ENCODE measurements around the gene WTAP. TPM values are rescaled to one million over a fixed set of nuclear protein-coding genes. Genes with fewer than 3 reads are reported as not detected.

The WTAP gene
- total and polyA plus RNA-seq, 2 of the 4 experiments (the other 2 are of a cell fraction): 30.2 to 92.3 TPM

DNA sequence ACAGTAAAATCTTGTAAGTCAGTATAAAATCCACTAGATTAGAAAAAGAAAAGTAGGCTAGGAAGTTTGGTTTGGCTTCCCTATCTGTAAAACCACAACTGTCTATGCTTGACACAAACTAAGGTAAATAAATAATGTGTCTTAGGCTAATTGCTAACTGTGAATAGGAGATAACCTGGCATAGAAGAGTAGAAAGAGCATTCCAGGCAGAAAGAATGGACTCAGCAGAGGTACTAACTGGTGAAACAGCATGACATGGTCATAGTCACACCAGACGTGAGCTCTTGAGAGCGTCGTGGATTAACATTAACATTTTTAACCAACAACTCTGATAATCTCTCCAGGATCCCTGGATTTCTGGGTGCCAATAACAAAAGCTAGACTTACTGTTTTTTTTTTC is 8.7 kb upstream of the WTAP start:
- POLR2A ChIA-PET (ENCODE audit: unreplicated experiment): no interaction called here
- Histone ChIP-seq H3K14ac (replicated peaks; ENCODE audit: low read depth, low read length) (no peak overlapping the region), H2AFZ (replicated peaks; ENCODE audit: low read length, poor library complexity) (no peak overlapping the region), H4K5ac (ENCODE audit: low read depth, low read length) (peak overlapping the region; percentile 36; the same call in 1 of the 2 replicates), H3K9me3 (ENCODE audit: control insufficient read depth, insufficient read depth, low read length) (no peaks in the 10 kb centered on the region), H2BK20ac (ENCODE audit: low read depth, low read length) (no peak overlapping the region), H3K79me1 (ENCODE audit: low read depth in 1 of 2, low read length in 2 of 2) (peaks cover 30 to 62% of the 10 kb centered on the region in 2 experiments), H3K4ac (ENCODE audit: low read depth, low read length) (no peak overlapping the region), H2BK15ac (ENCODE audit: low read depth, low read length) (0 out of 3 replicates have a peak overlapping the region, but pooled peaks have one; percentile 15), H3K56ac (ENCODE audit: extremely low read depth, insufficient read depth, low read length) (no peak overlapping the region), H2AK9ac (replicated peaks; ENCODE audit: low read depth, low read length, poor library complexity) (no peak overlapping the region), H3K23ac (ENCODE audit: low read depth, low read length) (peak overlapping the region; percentile 1; the same call in 1 of the 2 replicates), H3K9ac (ENCODE audit: low read depth, low read length) (no peak overlapping the region), H3K4me1 (ENCODE audit: control insufficient read depth, insufficient read depth, low read length) (peaks cover 12% of the 10 kb centered on the region), H3K18ac (ENCODE audit: low read depth, low read length) (peak overlapping the region; percentile 47; the same call in 1 of the 2 replicates), H4K91ac (ENCODE audit: insufficient read depth, low read depth, low read length) (no peak overlapping the region), H3K4me2 (ENCODE audit: low read depth, low read length) (0 out of 2 replicates have a peak overlapping the region, but pooled peaks have one; percentile 13), H3K27me3 (ENCODE audit: control insufficient read depth, insufficient read depth, low read length) (no peaks in the 10 kb centered on the region), H4K20me1 (ENCODE audit: insufficient read depth, low read length) (0 out of 2 replicates have a peak, but pooled peaks cover 3% of the 10 kb centered on the region), H2BK120ac (ENCODE audit: low read depth, low read length) (peak overlapping the region; percentile 50; the same call in 1 of the 2 replicates), H3K9me1 (ENCODE audit: insufficient read depth, low read length) (peaks cover 10% of the 10 kb centered on the region), H2BK5ac (ENCODE audit: low read depth, low read length, poor library complexity, severe bottlenecking) (peak overlapping the region; percentile 60), H3K36me3 (ENCODE audit: control insufficient read depth, insufficient read depth, low read length) (peaks cover 1% of the 10 kb centered on the region; the same call in 1 of the 2 replicates), H4K8ac (ENCODE audit: low read depth in 2 of 2, low read length in 2 of 2) (no peak overlapping the region), H2AK5ac (ENCODE audit: low read depth, low read length) (peak overlapping the region; percentile 70; the same call in 1 of the 2 replicates), H3K4me3 (ENCODE audit: insufficient read depth, low read depth, low read length) (no peak overlapping the region), H3K27ac (ENCODE audit: insufficient read depth, low read length) (no peak overlapping the region)
- BruUV-seq (replicated peaks): no TSS peak
- TF ChIP-seq FOS (IDR thresholded peaks at IDR 0.05; ENCODE audit: low read depth, low read length) (no peak), BHLHE40 (IDR thresholded peaks at IDR 0.05; ENCODE audit: low read depth, low read length) (no peak), MAZ (IDR thresholded peaks at IDR 0.05; ENCODE audit: borderline replicate concordance, low read depth, low read length) (no peak), MAFK (IDR thresholded peaks at IDR 0.05; ENCODE audit: low read depth, low read length) (no peak), CTCF (conservative IDR thresholded peaks at IDR 0.05; ENCODE audit: low read depth, low read length) (no peak), USF2 (IDR thresholded peaks at IDR 0.05; ENCODE audit: low read depth, low read length) (no peak), MXI1 (IDR thresholded peaks at IDR 0.05; ENCODE audit: borderline replicate concordance, low read depth, low read length) (no peak), ELK1 (IDR thresholded peaks at IDR 0.05; ENCODE audit: borderline replicate concordance, low read depth, low read length) (no peak), CHD1 (IDR thresholded peaks at IDR 0.05; ENCODE audit: low read depth, low read length) (no peak), RFX5 (IDR thresholded peaks at IDR 0.05; ENCODE audit: low read depth, low read length) (no peak), CEBPB (IDR thresholded peaks at IDR 0.05; ENCODE audit: low read depth, low read length) (no peak), RAD21 (IDR thresholded peaks at IDR 0.05; ENCODE audit: low read length) (no peak), RCOR1 (IDR thresholded peaks at IDR 0.05; ENCODE audit: insufficient replicate concordance, low read length) (no peak)
- in situ Hi-C loops (cut with MboI; ENCODE audit: low sequenced_read_pairs) (loop anchor here (25.0 kb wide), 1 partner anchor 1081 kb away; the partner anchor contains the start of gene DYNLT1), intact Hi-C loops (cut with micrococcal nuclease) (no loop called here), dilution Hi-C loops (cut with HindIII; ENCODE audit: low sequenced_read_pairs, unreplicated experiment) (no loop called here)
- CTCF ChIA-PET: interaction anchor here (0.6 kb wide), 1 partner anchor 283 kb away, joined by 3 read pairs; no protein-coding TSS in a partner anchor
- DNase-seq (no peak), ATAC-seq (ENCODE audit: low read depth) (no peak)
- no CpG with 5 or more reads among the region's 3 CpGs for WGBS, 2 experiments (ENCODE audit: extremely low coverage in 2 of 2, insufficient read length in 1 of 2)
